Kidney epithelial cell (primary cell): ENCODE data around the gene PIK3C3. TPM values are rescaled to one million over a fixed set of nuclear protein-coding genes. Genes with fewer than 3 reads are reported as not detected.

Source experiments
- DNase-seq: peaks from one replicate; pipeline ENCODE4 v3.0.0-alpha.2; 2010; ENCODE audit warnings: low read depth
- H3K27me3 ChIP-seq: 2 replicates; pipeline ENCODE4 v1.6.0; 2011; ENCODE audit warnings: low read length; ENCODE audit not compliant: control insufficient read depth, insufficient read depth
- H3K36me3 ChIP-seq: 2 replicates; pipeline ENCODE4 v1.5.1; 2011; ENCODE audit warnings: low read length; ENCODE audit not compliant: control insufficient read depth, insufficient read depth
- H3K4me3 ChIP-seq: 2 replicates; pipeline ENCODE4 v1.5.1; 2011; ENCODE audit warnings: low read depth, mild to moderate bottlenecking, control low read depth, low read length
- CTCF ChIP-seq: IDR thresholded peaks from 2 replicates; pipeline ENCODE4 v1.5.1; 2011; ENCODE audit warnings: mild to moderate bottlenecking, moderate library complexity, low read length, control low read depth, inconsistent platforms; ENCODE audit not compliant: insufficient read depth, poor library complexity, severe bottlenecking
- total RNA-seq: library from RNA; depleted of rRNA; stranded (reverse); fragments of >200 nt; gene quantifications from 2 replicates; pipeline ENCODE4 v1.2.3, GENCODE V29; 2015

PIK3C3 gene
- total RNA-seq, 1 donor from 2014 or later: 58.7 TPM

- no peak for DNase-seq
- no peak for TF ChIP-seq CTCF
- Histone ChIP-seq H3K36me3 (no peaks in the 10 kb centered on the region), H3K4me3 (no peak overlapping the region), H3K27me3 (no peaks in the 10 kb centered on the region)
These were observed 32.9 kb upstream of the PIK3C3 start for GRCh38 chr18:41922176-41922575.

- no peak for TF ChIP-seq CTCF
- no peak for DNase-seq
- no peak overlapping the region for H3K4me3 ChIP-seq
- no peaks in the 10 kb centered on the region for H3K27me3 ChIP-seq
- H3K36me3 ChIP-seq: no peaks in the 10 kb centered on the region
These were observed 32.2 kb upstream of the PIK3C3 start for GRCh38 chr18:41922841-41923240.

GRCh38 chr18:41923446-41923845 is 31.6 kb upstream of the PIK3C3 start:
- DNase-seq: no peak
- H3K27me3 ChIP-seq: no peaks in the 10 kb centered on the region
- no peak overlapping the region for H3K4me3 ChIP-seq
- H3K36me3 ChIP-seq: no peaks in the 10 kb centered on the region
- TF ChIP-seq CTCF: no peak

GRCh38 chr18:41928581-41928980 is 26.5 kb upstream of the PIK3C3 start:
- DNase-seq: no peak
- no peaks in the 10 kb centered on the region for H3K27me3 ChIP-seq
- no peaks in the 10 kb centered on the region for H3K36me3 ChIP-seq
- no peak overlapping the region for H3K4me3 ChIP-seq
- TF ChIP-seq CTCF: no peak

GRCh38 chr18:41932899-41933298 is 22.1 kb upstream of the PIK3C3 start:
- H3K27me3 ChIP-seq: no peaks in the 10 kb centered on the region

More at GRCh38 chr18:41932899-41933298, 22.1 kb upstream of the PIK3C3 start:
- no peaks in the 10 kb centered on the region for H3K36me3 ChIP-seq
- DNase-seq: no peak
- no peak for TF ChIP-seq CTCF
- H3K4me3 ChIP-seq: no peak overlapping the region
